Large intestine (tissue), 3 donors: ENCODE data around the gene RPS19. TPM values are rescaled to one million over a fixed set of nuclear protein-coding genes. Genes with fewer than 3 reads are reported as not detected.

Experiments
- DNase-seq, 2 donors: peaks; one replicate each; pipeline versions ENCODE4 v3.0.0 to v3.0.0-alpha.2; 2013
- H3K27ac ChIP-seq: one replicate; pipeline ENCODE4 v1.5.1; 2013; ENCODE audit warnings: low read length
- H3K27me3 ChIP-seq: 2 replicates; pipeline ENCODE4 v1.6.1; 2013; ENCODE audit warnings: low read length; ENCODE audit not compliant: control insufficient read depth, insufficient read depth
- H3K36me3 ChIP-seq: 2 replicates; pipeline ENCODE4 v1.6.1; 2013; ENCODE audit warnings: low read length; ENCODE audit not compliant: control insufficient read depth, insufficient read depth
- H3K4me1 ChIP-seq: one replicate; pipeline ENCODE4 v1.6.1; 2013; ENCODE audit warnings: low read length; ENCODE audit not compliant: control insufficient read depth, insufficient read depth
- H3K4me3 ChIP-seq: one replicate; pipeline ENCODE4 v1.5.1; 2013; ENCODE audit warnings: low read length
- H3K9me3 ChIP-seq: one replicate; pipeline ENCODE4 v1.6.1; 2013; ENCODE audit warnings: mild to moderate bottlenecking, low read depth, low read length, moderate library complexity; ENCODE audit not compliant: control insufficient read depth
- WGBS: methylation state at CpG from one replicate; pipeline ENCODE4 v1.1.5; 2013; ENCODE audit warnings: low lambda C conversion rate; ENCODE audit not compliant: insufficient coverage; 5-methylcytosine and 5-hydroxymethylcytosine counted together
- polyA plus RNA-seq: library from polyadenylated mRNA; unstranded; fragments of 120-200 nt; gene quantifications from one replicate; pipeline ENCODE4 v1.2.1, GENCODE V29; 2013

RPS19 gene
- polyA plus RNA-seq, 1 donor, result 2,618 TPM

DNA sequence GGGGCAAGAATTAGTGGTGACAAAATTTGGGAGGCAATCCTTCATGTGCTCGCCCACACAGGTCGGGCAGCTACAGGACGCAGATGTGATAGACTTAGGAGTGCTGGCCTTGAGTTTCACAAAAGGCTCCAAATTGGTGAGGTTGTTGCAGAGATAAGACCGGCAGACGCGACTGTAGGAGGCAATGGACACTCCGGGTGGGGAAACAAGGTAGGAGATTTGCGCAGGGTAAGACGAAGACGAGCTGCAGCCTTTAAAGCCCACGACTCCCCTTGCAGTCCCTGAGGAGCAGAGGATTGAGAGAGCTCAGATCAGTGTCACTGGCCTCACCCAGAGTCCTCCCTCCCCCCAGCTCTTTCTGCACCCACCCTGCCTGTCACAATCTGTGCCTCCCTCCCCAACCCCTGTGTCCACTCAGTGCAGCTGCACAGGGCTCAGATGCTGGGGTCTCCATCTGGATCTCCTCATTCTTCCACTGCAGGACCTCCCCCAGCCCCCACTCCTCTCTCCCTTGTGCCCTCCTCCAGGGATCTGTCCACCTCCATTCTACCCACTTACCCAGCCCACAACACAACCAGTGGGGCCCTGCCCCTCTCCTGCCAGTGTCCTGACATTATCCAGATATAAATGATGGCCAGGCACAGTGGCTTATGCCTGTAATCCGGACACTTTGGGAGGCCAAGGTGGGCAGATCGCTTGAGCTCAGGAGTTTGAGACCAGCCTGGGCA lies 21.9 kb upstream of the RPS19 start:
- peaks cover 29% of the 10 kb centered on the region for H3K27me3 ChIP-seq
- H3K4me3 ChIP-seq, result no peak overlapping the region
- no CpG with 5 or more reads among the region's 13 CpGs for WGBS
- no peaks in the 10 kb centered on the region for H3K4me1 ChIP-seq
- no peaks in the 10 kb centered on the region for H3K36me3 ChIP-seq
- no peak overlapping the region for H3K27ac ChIP-seq
- H3K9me3 ChIP-seq, result no peaks in the 10 kb centered on the region
- no peak for DNase-seq

DNA sequence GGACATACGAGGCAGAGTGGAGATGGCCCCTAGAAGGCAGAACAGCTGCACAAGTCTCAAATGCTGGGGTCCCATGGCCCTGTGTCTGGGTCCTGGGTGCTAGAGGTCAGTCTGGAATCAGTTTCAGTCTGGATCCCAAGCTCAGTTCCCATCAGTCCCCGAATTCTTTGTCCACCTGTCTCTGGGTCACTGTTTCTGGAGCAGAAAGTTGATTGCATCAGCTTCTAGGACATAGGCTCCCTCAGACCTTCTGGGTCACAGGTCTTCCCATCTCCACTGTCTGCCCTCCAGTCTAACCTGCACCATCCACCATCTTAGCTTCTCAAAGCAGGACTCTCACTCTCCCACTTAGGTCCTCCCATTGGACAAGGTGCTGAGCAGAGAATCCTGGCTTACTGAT lies 20.8 kb upstream of the RPS19 start:
- DNase-seq, result no peak
- H3K4me1 ChIP-seq, result no peaks in the 10 kb centered on the region
- no CpG with 5 or more reads among the region's 2 CpGs for WGBS
- peaks cover 29% of the 10 kb centered on the region for H3K27me3 ChIP-seq
- H3K9me3 ChIP-seq, result no peaks in the 10 kb centered on the region
- H3K4me3 ChIP-seq, result no peak overlapping the region
- H3K36me3 ChIP-seq, result no peaks in the 10 kb centered on the region
- H3K27ac ChIP-seq, result no peak overlapping the region

DNA sequence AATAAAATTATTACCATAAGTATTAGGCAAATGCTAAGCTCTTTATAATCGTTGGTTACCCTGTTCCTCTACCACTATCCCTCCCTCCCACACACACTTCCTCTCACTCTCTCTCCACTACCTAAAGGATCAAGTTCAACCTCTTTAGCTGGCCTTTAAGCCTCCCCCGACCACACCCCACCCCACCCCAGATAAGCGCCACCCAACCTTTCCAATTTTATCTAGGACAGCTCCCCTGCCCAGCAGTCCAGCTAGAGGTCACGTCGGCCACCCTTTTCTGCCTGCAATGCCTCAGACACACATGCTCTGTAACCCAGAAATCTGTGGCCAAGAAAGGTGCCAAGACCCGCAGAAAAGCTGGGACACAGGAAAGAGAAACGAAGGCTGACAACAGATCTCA lies 16.7 kb upstream of the RPS19 start:
- Histone ChIP-seq H3K4me3 (no peak overlapping the region), H3K36me3 (no peaks in the 10 kb centered on the region), H3K27me3 (peaks cover 9% of the 10 kb centered on the region), H3K27ac (no peak overlapping the region), H3K4me1 (no peaks in the 10 kb centered on the region), H3K9me3 (peaks cover 3% of the 10 kb centered on the region)
- DNase-seq, result no peak
- 40% methylated on average over 1 of the region's 7 CpGs for WGBS

DNA sequence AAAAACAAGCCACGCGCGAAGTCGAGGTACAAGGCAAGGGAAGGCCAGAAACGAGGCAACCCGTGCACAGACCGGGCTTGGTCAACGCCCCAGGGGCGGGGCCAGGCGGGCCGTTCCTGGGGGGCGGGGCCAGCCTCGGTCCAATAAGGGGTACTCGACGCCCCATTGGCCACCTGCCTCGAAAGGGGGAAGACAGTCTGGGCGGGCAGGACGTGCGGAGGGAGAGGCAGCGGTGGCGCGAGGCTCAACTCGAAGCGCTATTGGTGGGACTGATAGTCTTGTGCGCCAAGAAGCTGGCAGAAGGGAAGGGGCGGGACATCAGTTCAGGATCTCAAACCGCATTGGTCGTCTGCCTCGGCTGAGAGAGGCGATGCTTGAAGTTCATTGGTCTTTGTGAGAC lies 15.5 kb upstream of the RPS19 start, which contains the start of gene LYPD4:
TSS of gene LYPD4 (minus strand) at position 83 of the 400 bp plus-strand sequence. CDS start 5,398 bp downstream, outside the sequence.
- Histone ChIP-seq H3K9me3 (peaks cover 3% of the 10 kb centered on the region), H3K27me3 (peaks cover 3% of the 10 kb centered on the region), H3K4me3 (no peak within 1 kb of the TSS), H3K36me3 (no peaks in the 10 kb centered on the region), H3K4me1 (no peaks in the 10 kb centered on the region), H3K27ac (no peak within 1 kb of the TSS)
- DNase-seq, result no peak
- 88% methylated on average over 5 of the region's 30 CpGs for WGBS

DNA sequence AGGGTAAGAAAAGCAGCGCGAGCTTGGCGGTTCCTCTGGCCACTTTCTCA lies 15.2 kb upstream of the RPS19 start, which contains the start of gene DMRTC2:
TSS of gene DMRTC2 (plus strand) at position 42 of the 50 bp plus-strand sequence. CDS start 2,387 bp downstream, outside the sequence.
- no peaks in the 10 kb centered on the region for H3K4me1 ChIP-seq
- H3K36me3 ChIP-seq, result no peaks in the 10 kb centered on the region
- H3K27ac ChIP-seq, result no peak within 1 kb of the TSS
- no peak within 1 kb of the TSS for H3K4me3 ChIP-seq
- no peak for DNase-seq
- peaks cover 3% of the 10 kb centered on the region for H3K27me3 ChIP-seq
- WGBS, result no CpG with 5 or more reads among the region's 3 CpGs
- peaks cover 3% of the 10 kb centered on the region for H3K9me3 ChIP-seq

DNA sequence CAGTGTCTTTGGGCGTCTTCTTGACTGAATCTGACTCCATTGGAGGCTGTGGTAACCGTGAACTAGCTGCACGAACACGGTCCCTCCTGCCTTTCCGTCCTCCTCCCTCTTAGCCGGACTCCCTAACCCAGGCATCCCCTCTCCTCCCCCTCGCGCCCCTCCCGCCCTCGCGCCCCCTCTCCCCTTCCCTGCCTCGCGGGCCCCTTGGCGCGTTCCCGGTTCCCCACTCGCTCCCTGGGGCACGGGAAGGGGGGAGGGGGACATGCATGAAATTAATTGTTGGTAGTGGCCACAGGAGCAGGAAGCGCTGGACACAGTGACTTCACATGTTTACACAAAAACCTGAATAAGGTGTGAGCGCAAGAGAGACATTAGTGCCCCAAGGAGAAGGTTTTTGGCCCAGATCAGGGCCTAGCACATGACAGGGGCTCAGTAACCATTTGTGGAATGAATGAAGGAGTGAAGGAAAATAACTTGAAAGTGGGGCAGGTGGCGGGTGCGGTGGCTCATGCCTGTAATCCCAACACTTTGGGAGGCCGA lies 14.9 kb upstream of the RPS19 start:
- H3K27me3 ChIP-seq, result peaks cover 4% of the 10 kb centered on the region
- H3K4me3 ChIP-seq, result no peak overlapping the region
- no peaks in the 10 kb centered on the region for H3K4me1 ChIP-seq
- H3K27ac ChIP-seq, result no peak overlapping the region
- H3K36me3 ChIP-seq, result no peaks in the 10 kb centered on the region
- peaks cover 3% of the 10 kb centered on the region for H3K9me3 ChIP-seq
- WGBS, result 80% methylated on average over 1 of the region's 23 CpGs
- DNase-seq, result no peak

DNA sequence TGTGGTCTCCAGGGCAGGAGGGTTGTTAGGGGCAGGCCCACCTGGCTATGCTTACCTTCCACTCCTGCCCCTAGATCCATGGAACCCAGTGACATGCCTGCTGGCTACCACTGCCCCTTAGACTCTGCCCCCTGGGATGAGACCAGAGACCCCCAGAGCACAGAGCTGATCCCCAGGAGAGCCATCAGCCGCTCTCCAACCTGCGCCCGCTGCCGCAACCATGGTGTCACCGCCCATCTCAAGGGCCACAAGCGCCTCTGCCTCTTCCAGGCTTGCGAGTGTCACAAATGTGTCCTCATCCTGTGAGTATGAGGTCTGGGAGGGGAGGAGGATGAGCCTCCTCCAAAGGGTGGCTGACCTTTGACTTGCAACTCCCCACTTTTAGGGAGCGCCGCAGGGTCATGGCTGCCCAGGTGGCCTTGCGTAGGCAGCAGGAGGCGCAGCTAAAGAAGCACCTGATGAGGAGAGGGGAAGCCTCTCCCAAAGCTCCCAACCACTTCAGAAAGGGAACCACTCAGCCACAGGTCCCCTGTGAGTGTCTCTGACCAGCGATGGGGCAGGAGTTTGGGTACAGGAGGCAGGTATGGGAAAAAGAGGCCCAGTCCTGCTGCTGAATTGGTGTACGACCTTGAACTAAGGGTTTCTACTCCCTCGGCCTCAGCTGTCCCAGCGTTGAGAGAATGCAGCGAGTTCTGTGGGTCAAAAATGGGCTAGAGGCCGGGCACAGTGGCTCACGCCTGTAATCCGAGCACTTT lies 12.5 kb upstream of the RPS19 start:
- Histone ChIP-seq H3K4me1 (no peaks in the 10 kb centered on the region), H3K27me3 (peaks cover 26% of the 10 kb centered on the region), H3K4me3 (no peak overlapping the region), H3K27ac (no peak overlapping the region), H3K36me3 (no peaks in the 10 kb centered on the region), H3K9me3 (peaks cover 3% of the 10 kb centered on the region)
- no peak for DNase-seq
- no CpG with 5 or more reads among the region's 19 CpGs for WGBS

DNA sequence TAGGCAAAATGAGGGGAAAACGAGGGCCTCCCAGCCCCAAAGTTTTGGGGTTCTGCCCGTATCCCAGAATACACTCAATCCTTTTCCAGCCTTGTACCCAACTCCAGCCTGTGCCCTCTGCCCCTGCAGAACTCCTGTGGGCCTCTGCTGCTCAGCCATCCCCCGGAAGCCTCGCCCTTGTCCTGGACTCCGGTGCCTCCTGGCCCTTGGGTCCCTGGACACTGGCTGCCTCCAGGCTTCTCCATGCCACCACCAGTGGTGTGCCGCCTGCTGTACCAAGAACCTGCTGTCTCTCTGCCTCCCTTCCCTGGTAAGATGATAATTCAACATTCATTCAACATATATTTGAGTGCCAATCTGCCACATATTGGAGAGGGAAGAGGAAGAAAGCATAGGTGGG lies 11.4 kb upstream of the RPS19 start:
- no peak for DNase-seq
- peaks cover 31% of the 10 kb centered on the region for H3K27me3 ChIP-seq
- no peak overlapping the region for H3K27ac ChIP-seq
- H3K36me3 ChIP-seq, result no peaks in the 10 kb centered on the region
- WGBS, result no CpG with 5 or more reads among the region's 6 CpGs
- H3K4me3 ChIP-seq, result no peak overlapping the region
- peaks cover 3% of the 10 kb centered on the region for H3K9me3 ChIP-seq
- no peaks in the 10 kb centered on the region for H3K4me1 ChIP-seq

DNA sequence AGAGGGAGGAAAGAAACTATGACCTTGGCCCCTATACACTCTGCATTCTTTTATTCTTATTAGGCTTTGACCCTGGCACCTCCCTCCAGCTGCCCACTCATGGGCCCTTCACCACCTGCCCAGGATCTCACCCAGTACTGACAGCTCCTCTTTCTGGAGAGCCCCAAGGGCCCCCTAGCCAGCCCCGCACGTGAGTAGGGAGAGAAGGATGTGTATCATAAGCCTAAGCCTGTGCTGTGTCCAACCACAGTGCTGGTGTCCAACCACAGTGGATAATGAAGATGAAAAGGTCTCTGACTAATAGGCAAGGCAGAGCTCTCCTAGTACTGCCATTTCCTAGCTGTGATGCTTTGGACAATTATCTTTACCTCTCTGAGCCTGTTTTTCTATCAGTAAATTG lies 11.0 kb upstream of the RPS19 start:
- no CpG with 5 or more reads among the region's 2 CpGs for WGBS
- H3K36me3 ChIP-seq, result no peaks in the 10 kb centered on the region

DNA sequence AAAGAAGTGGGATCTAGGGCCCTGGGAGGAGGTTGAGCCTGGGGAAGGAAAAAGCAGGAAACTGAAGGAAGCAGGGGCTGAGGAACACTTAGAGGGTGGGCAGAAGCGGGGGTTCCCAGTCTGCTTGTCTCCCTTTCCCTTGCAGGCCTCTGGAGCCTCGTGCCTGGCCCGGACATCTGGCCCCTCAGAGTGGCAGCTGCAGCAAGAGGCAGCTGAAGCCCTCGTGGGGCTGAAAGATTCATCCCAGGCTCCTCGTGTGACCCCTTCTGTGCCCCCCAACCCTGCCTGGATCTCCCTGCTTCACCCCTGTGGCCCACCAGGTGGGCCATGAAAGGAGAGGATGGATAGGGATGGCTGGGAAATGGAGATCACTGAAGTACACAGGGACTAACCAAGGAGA lies 9.7 kb upstream of the RPS19 start:
- H3K27me3 ChIP-seq, result peaks cover 43% of the 10 kb centered on the region
- WGBS, result no CpG with 5 or more reads among the region's 5 CpGs
- H3K27ac ChIP-seq, result no peak overlapping the region
- no peaks in the 10 kb centered on the region for H3K9me3 ChIP-seq
- no peaks in the 10 kb centered on the region for H3K4me1 ChIP-seq
- no peak overlapping the region for H3K4me3 ChIP-seq
- no peaks in the 10 kb centered on the region for H3K36me3 ChIP-seq
- no peak for DNase-seq

More for the DNA sequence above, 11.0 kb upstream of the RPS19 start:
- H3K27me3 ChIP-seq, result peaks cover 34% of the 10 kb centered on the region
- H3K9me3 ChIP-seq, result peaks cover 3% of the 10 kb centered on the region
- H3K4me3 ChIP-seq, result no peak overlapping the region
- no peak overlapping the region for H3K27ac ChIP-seq
- DNase-seq, result no peak
- no peaks in the 10 kb centered on the region for H3K4me1 ChIP-seq

DNA sequence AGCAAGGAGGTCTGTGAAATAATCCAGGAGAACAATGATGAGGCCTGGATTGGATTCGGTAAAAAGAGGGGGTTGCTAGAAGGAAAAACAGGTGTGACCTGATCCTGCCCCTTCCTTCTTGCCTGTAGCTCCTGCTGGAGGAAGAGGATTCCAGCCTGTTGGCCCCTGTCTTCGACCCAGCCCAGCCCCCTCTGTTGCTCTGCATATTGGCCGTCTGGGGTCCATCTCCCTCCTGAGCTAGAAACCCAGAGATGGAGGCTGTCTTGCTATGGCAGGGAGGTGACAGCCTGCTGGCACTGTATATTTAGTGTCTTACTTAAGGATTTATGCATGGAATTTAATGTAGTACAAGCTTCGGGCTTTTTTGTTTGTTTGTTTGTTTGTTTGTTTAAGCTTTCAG lies 8.6 kb upstream of the RPS19 start:
- Histone ChIP-seq H3K4me3 (no peak overlapping the region), H3K9me3 (no peaks in the 10 kb centered on the region), H3K27ac (no peak overlapping the region), H3K27me3 (peaks cover 44% of the 10 kb centered on the region), H3K4me1 (no peaks in the 10 kb centered on the region), H3K36me3 (no peaks in the 10 kb centered on the region)
- no CpG with 5 or more reads among the region's 4 CpGs for WGBS
- DNase-seq, result no peak
